ENCODE data around the gene FOXO3. TPM values are rescaled to one million over a fixed set of nuclear protein-coding genes. Genes with fewer than 3 reads are reported as not detected.

Gene FOXO3
- total RNA-seq, 1 experiment from 2014 or later: 43.8 TPM

- H3K4me1 ChIP-seq (ENCODE audit: control insufficient read depth, insufficient read depth, low read length): peaks cover 6% of the 10 kb centered on the region
- ChIA-PET POLR2A (no interaction called here), CTCF (no interaction called here)
- no peaks in the 10 kb centered on the region for H3K27me3 ChIP-seq (ENCODE audit: control insufficient read depth, insufficient read depth, low read length)
- no peak for ATAC-seq
- no peak for TF ChIP-seq REST (IDR thresholded peaks at IDR 0.05; ENCODE audit: insufficient read depth in 1 of 2, low read depth in 2 of 2, low read length in 1 of 2)
- TF ChIP-seq TCF7L2 (IDR thresholded peaks at IDR 0.05; ENCODE audit: low read depth, low read length): no peak
- TF ChIP-seq CTCF (IDR thresholded peaks at IDR 0.05): no peak
- in situ Hi-C loops (cut with HindIII; ENCODE audit: low pct_unique_long_range_greater_than_20kb, low sequenced_read_pairs) (no loop called here), intact Hi-C loops (cut with micrococcal nuclease; ENCODE audit: unreplicated experiment) (loop anchor here (5.0 kb wide), 1 partner anchor 82 kb away; no protein-coding TSS in a partner anchor)
- H3K4me3 ChIP-seq (ENCODE audit: low read depth in 2 of 2, low read length in 2 of 2): no peak overlapping the region
- no peak overlapping the region for H3K27ac ChIP-seq (ENCODE audit: low read length)
- H3K36me3 ChIP-seq (ENCODE audit: control insufficient read depth, insufficient read depth, low read length): no peaks in the 10 kb centered on the region
- BruUV-seq (replicated peaks): no TSS peak
- H3K9me3 ChIP-seq (ENCODE audit: control insufficient read depth, insufficient read depth, low read depth, low read length): no peaks in the 10 kb centered on the region
- no peak for DNase-seq (ENCODE audit: low read depth, low spot score)
Measured at GRCh38 chr6:108669673-108670072, 109.0 kb downstream of the FOXO3 start.

GRCh38 chr6:108671175-108671574 is 110.5 kb downstream of the FOXO3 start:
- TF ChIP-seq SIN3A (IDR thresholded peaks at IDR 0.05; ENCODE audit: borderline replicate concordance, insufficient read depth, low read depth, low read length) (no peak), REST (IDR thresholded peaks at IDR 0.05; ENCODE audit: insufficient read depth in 1 of 2, low read depth in 2 of 2, low read length in 1 of 2) (no peak), CTCF (IDR thresholded peaks at IDR 0.05) (no peak)
- ChIA-PET POLR2A (no interaction called here), CTCF (interaction anchor here (0.5 kb wide), 1 partner anchor 113 kb away, joined by 7 read pairs; no protein-coding TSS in a partner anchor)
- H3K9me3 ChIP-seq (ENCODE audit: control insufficient read depth, insufficient read depth, low read depth, low read length): no peaks in the 10 kb centered on the region
- intact Hi-C loops (cut with micrococcal nuclease; ENCODE audit: unreplicated experiment) (loop anchor here (5.0 kb wide), 1 partner anchor 84 kb away; no protein-coding TSS in a partner anchor), in situ Hi-C loops (cut with HindIII; ENCODE audit: low pct_unique_long_range_greater_than_20kb, low sequenced_read_pairs) (no loop called here)
- H3K27me3 ChIP-seq (ENCODE audit: control insufficient read depth, insufficient read depth, low read length): no peaks in the 10 kb centered on the region
- no peak overlapping the region for H3K4me3 ChIP-seq (ENCODE audit: low read depth in 2 of 2, low read length in 2 of 2)
- no peaks in the 10 kb centered on the region for H3K36me3 ChIP-seq (ENCODE audit: control insufficient read depth, insufficient read depth, low read length)
- peaks cover 17% of the 10 kb centered on the region for H3K4me1 ChIP-seq (ENCODE audit: control insufficient read depth, insufficient read depth, low read length)
- ATAC-seq: no peak
- no peak for DNase-seq (ENCODE audit: low read depth, low spot score)
- no peak overlapping the region for H3K27ac ChIP-seq (ENCODE audit: low read length)
- BruUV-seq (replicated peaks): no TSS peak
